NK-92 treated with Interleukin-12 subunit alpha and Interleukin-12 subunit beta, amount 100 ng/mL, for 24 hours (cell line): ENCODE results near the gene PANK4.

ENCODE experiments used
- DNase-seq: peaks from one replicate; lab custom pipeline; 2025; lab: John Stamatoyannopoulos, UW

PANK4 gene

DNA sequence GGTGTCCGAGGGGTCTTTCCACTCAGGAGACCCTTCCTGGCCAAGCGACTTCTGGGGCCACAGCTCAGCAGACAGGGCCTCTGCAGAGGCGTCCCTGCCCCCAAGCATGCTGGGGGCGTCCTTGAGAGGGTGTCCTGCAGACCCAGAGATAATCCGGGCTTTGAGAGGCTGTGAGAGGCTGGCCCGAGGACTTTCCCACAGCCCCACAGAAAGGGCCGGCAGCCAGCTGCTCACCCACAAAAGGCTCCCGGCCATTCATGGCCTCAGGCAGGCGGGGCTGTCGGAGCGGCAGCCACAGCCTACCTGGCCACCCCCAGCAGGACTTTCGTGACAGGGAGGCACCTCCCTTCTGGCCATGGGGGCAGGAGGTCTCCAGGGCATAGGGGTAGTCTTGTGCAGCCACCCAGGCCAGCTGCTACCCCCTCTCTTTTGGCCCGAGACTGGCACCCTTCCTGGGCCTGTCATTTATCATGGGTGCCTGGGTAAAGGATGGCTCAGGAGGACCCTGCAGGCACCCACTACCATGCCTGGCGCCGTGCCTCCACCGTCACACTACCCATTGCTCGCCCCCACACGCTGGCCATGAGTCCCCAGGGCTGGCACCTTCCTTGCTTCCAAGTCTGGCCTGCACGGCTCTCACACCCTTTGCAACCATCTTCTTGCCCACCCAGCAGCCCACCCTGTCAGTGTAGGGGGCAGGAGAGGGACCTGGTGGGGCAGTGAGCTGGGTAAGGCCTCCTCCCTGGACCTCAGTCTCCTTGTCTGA is 18.7 kb upstream of the PANK4 start:
- no peak for DNase-seq

DNA sequence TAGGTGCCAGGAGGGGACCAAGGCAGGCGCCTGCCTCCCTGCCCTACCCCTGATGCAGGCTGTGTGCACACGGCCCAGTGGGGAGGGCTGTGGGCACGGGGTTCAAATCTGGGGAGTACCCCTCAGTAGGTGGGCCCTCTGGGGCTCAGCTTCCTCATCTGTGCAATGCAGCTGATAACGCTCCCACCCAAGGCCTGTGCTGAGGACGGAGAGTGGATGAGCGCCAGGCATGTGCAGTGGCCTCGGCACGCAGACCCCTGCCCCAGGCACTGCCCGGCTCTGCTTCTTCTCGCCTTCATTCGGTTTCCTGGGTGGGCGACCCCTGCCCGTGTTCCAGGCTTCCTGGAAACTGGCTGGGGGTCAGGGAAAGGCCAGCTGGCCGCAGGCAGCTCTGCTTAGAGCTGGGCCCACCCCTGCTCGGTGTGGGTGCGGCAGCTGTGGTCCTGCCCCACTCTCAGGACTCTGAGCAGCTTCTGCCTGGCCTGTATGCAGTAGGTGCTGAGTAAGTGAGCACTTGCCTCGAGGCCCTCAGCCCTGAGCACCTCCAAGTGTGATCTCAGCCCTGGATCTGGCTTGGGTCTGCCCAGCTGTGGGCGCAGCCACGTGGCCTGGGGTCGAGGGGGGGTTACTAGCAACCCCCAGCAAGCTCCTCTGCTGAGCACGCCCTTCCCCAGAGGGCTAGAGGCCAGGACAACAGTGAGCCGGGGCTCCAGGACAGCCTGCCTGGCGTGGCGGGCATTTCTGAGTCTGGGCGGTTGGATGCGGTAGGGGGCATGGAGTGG is 17.9 kb upstream of the PANK4 start:
- DNase-seq, result no peak

DNA sequence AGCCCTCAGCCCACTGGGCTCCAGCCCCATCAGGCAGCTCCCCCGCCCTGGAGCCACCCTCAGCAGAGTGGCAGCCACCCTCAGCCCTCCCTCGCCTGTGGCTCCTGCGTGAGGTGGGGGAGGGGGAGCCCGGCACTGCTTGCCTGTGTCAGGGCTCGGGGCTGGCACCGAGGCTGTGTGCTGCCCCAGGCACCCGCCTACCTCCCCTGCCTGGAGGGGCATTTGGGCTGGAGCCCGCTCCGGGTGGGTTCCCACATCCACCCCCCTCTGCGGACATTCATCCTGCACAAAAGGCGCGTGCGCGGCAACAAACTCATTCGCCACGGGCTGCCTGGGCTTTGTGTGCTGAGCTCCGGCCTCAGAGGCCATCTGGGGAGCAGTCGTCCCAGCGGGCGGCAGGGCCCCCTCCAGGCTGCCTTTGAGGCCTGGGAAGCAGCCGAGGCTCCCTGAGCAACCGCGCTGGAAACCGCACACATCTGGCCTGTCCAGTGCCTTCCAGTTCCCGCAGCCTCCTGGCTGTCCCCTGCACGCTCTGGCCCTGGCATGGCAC is 17.2 kb upstream of the PANK4 start:
- no peak for DNase-seq

DNA sequence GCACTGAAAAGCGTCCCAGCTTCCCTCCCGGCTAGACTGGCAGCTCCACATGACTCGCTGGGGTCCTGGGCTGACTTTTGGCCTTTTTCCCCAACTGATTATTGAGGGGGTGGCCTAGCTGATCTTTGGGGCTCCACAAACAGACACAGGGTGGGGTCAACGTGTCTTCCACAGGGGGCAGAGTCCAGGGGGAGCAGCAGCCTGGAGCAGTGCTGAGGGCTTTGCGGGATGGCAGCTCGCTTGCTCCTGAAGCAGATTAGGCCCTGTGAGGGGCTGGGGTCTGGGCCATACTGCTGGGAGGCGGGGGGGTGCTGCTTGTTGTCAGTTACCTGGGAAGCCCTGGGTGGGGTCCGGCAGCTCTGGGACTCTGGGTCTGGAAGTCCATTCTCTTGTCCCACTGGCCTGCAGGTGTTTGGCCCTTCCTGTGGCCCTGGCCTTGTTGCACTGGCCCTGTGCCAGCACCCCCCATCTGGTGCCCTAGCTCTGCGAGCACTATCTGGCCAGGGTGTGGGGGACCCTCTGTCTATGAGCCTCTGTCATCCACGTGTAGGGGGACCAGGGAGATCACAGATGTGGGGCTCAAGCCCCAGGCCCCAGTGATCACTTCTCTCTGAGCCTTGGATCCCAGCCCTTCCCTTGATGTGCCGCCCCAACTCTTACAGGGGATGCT is 16.0 kb upstream of the PANK4 start:
- no peak for DNase-seq

DNA sequence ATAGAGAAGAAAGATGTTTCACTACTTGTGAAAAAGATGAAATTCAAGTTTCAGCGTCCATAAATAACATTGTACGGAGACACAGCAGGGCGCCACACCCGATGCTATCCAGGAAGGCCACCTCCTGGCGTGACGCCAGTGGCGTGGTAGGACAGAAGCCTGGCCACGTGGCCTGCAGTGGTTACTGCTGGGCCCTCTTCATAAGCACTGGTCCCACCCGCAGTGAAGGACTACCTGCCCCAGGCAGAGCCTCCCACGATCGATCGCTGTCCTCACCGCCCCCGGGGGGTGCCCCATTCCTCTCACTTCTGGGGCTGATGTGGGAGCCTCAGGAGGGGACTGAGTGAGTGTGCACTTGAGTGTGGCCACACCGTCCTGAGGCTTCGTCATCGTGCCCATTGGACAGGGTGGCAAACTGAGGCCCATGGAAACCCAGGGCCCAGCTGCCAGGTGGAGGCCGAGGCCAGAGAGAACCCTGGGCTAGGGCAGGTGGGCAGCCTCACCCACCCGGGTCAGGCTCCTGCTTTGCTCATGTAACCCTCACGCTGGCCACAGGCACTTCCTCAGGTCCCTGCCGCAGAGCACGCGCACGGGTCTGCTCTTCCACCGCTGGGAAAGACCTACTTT is 15.3 kb upstream of the PANK4 start:
- no peak for DNase-seq

DNA sequence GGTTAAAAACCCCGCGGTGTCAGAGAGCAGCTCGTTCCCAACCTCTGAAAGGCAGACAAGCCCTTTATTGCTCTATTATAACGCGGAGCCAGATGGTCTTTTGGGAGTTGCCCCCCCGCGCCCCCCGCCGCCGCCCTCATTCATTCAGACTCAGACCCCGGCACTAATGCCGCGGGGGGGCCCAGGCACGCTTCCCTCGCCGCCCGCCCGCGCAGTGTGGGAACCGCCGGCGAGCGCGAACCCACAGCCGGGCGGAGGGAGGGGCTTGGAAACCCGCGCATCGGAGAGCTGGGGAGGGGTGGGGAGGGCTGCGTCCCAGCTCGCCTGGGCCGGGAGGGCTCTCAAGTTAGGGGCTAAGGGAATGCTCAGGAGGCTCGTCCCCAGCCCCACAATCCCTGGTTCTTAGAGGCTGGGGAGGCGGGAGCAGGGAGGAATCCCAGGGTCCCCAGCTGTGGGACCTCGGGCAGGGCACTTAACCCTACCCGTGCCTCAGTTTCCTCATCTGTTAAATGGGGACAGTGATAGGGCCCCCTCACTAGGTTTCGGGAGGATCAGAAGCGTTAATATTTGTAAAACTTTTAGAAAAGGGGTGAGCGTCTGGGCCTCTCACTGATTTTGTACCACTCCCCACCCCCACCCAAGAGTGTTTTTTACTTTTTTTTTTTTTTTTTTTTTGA is 14.6 kb upstream of the PANK4 start:
- no peak for DNase-seq

DNA sequence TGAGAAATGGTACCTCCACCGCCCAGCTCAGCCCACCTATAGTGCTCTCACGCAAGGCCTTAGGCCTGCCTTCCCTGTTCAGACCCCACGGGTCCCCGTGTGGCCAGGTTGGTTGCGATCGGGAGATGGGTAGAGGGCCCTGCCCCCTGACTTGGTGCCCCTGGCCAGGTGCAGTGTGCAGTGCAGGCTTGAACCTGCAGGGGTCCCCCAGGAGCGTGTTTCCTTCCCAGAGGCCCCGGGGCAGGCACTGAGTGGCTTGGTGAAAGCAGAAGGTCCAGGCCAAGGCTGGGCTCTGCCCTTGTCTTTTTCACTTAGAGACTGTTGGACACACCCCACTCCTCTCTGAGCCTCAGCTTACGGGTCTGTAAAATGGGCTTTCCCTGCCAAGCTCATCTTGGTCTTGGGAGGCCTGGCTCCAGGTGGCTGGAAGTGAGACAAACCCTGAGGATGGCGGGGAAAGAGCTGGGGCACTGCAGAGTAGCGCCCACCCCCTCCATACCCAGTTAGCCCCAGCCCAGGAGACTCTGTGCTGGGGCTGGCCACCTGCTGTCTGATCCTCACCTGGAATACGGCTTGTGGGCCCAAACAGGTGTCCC is 13.0 kb upstream of the PANK4 start:
- no peak for DNase-seq

DNA sequence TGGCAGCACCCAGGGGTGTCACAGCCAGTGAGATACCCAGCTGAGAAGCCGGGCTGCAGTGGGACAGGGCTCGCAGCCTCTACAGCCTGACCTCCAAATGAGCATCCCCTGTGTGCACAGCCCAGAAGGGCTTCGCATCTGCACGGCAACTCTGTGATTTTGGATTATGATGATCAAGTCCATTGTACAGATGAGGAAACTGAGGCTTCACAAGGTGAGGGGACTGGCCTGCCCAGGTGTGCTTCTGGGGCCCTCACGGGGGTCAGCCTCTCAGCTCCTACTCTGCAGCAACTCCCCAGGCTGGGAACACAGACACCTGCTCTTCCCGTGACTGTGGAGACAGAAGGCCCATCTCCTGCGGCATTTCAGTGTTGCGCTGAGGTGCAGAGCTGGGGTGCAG is 12.5 kb upstream of the PANK4 start:
- no peak for DNase-seq

DNA sequence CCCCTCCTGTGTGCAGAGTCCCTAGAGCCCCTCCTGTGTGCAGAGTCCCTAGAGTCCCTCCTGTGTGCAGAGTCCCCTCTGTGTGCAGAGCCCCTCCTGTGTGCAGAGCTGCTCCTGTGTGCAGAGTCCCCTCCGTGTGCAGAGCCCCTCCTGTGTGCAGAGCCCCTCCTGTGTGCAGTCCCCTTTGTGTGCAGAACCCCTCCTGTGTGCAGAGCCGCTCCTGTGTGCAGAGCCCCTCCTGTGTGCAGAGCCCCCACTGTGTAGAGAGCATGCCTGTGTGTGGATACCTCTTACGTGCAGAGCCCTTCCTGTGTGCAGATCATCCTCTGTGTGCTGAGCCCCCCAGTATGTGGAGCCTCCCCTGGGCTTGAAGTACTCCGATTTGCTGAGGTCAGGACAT is 12.0 kb upstream of the PANK4 start:
- no peak for DNase-seq

DNA sequence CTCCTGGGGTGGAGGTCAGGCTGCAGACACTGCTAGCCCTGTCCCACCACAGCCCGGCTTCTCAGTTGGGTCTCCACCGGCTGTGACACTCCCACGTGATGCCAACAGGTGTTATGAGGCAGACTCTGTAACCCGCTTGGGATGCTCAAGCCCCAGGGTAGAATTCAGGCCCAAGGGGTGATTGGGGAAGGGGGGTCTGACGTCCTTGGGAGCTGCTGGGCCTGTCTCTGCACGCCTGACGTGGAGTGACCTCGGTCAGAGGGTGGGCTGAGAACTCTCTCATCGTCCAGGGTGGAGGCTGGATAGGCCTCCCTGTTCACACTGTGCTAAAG is 11.4 kb upstream of the PANK4 start:
- no peak for DNase-seq

DNA sequence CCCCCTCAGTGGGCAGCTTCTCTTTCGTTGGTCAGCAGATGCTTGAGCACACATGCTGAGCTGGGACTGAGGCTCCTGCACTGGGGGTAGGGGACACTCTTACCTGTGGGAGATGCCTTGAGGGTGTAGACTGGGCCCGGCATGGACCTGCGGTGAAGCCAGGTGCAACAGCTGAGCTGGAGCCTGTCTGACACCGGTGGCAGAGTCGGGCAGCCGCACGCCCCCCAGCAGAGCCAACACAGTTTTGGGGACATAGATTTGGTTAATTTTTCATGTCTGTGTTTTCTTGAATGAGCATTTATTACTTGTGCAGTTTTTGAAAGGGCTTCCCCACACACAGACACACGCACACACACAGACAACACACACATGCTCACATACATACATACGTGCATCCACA is 9.6 kb upstream of the PANK4 start:
- no peak for DNase-seq

DNA sequence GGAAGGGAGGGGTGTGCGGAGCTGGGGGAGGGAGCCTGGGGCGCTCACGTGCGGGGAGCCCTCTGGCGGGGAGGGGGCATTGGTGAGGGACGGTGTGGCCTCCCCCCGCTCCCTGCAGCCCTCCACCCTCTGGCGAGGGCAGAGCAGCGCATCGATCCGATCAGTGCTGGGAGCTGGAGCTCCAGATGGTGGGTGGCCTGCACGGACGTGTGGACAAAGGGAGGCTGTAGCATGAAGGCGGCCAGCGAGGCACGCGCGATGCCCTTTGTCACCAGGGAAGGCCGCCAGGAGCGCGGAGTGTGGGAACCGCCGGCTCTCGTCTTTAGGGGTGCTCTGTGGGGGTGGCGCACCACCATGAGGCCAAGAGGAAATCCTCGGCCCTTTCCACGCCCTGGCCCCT is 9.1 kb upstream of the PANK4 start:
- no peak for DNase-seq

DNA sequence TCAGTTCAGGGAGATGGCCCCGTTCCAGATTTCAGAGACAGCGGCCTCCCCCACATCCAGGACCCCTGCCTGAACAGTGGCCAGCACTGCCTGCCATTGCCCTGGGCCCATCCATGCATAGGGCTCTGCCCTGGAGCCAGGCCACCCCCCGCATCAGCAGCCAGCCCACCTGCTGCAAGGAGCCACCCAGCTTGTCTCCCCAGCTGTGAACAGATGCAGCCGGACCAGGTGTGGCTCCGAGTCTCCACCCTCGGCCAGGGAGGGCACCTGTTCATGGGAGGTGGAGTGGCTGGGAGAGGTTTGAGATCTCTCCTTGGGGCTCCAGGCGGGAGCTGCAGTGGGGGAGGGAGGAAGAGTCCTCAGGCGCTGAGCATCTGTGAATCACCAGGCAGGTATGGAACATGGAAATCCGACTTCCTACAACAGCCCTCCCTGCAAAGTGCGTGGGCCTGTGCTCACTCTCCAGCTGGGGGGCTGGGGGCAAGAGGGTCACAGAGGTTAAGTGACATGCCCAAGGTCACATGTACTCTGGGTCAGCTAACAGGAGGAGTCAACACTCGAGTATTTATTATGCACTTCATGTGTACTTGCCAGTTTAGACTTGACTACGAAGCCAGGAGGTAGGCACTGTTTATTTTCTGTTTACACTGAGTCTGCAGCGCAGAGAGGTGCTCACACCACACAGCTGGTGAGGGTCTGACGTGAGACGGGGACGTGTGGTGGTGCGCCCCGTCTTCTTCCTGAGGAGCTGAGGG is 8.5 kb upstream of the PANK4 start:
- no peak for DNase-seq

DNA sequence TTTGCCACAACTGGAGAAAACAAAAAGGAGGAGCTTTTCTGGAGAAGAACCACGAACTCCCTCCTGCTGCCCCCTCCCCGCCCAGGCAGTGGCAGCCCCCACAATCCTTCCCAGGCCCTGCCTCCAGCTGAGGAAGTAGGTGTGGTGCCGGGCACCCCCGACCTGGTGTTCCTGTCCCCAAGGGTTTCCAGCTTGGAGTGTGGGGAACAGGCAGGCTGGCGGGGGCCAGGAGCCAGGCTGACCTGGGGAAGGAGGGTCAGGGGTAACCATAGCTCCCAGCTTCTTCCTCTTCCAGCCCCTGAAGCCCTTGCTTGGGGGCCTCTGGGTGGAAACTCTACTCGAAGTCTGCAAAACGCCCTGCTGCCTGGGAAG is 7.9 kb upstream of the PANK4 start:
- DNase-seq, result no peak

DNA sequence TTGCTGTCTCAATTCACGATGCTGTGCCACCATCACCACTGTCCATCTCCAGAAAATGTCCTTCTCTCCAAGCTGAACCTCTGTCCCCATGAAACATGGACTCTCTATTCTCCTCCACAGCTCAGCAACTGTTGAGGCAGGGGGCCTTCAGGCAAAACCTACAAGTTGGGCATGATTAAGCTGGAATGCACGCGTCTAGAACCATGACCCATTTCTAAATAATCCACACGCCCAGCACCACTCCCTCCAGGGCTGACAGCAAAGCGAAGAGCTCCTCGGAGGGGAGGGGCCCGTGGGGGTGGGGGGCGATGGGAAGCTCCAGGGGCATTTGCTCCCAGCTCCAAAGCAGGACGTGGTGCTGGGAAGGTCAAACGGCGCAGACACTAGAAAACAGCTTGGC is 7.0 kb upstream of the PANK4 start:
- DNase-seq, result no peak

DNA sequence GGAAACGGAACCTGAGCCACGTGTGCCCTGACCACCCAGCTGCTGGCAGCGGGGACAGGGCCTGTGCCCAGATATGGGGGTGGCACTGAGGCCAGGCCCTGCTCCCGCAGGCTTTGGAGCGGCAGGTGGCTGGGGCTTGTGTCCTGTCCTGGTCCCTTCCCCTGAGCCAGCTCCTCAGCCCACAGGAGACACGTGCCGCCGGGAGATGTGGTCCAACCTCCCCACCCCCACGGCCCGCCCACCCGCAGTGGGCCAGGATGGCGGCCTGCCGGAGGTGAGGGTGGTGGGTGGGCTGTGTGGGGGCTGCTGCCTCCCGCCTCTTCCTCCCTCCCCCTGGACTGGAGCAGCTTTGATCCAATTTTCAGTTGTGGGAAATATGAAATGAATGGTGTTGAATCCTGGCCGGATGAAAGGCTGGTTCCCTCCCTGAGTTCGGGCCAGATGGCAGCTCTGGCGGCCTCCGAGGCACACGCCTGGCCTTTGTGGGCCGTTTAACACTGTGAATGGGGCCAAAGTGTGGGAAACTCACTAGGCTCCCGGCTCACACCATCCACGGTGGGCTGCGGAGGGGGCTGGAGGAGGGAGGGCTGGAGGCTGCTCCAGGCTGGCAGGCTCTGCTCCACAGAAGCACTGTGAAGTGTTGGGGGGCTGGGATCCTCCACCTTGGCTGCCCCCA is 6.2 kb upstream of the PANK4 start:
- no peak for DNase-seq

DNA sequence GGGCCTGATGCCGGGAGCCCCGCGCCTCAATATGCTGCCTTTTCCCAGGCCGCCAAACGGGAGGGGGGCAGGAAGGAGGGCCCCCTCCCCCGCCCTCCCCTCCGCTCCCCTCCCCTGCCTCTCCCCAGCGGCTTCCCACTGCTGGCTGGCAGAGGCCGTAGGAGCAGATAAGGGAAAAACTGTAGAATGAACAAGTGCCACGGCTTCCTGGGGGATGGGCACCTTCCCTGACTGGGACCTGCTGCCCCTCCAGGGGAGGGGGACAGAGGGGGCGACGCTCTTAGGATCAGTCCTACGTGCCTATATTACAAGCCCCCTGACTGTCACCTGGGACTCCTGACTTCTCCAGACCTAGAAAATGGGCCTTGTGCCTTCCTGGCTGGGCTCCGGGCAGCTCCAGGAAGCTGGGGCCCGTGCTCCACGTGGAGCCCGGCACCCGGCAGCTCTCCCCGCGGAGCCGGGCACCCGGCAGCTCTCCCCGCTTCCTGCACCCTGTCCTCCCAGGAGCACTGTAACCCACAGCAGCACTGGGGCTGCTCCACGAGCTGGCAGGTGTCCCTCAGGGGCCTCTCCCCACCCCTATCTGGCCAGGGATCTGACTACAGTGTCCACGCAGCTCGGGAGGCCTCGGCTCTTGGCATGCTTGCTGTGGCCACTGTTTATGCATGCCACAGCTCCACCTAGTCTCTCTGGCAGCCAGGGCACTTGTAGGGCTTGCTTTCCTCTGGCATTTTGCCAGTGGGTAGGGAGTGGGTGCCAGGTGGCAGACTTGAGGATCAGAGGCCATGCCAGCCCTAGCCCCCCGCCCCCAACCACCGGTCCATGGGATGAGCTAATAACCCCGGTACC is 4.3 kb upstream of the PANK4 start:
- no peak for DNase-seq

DNA sequence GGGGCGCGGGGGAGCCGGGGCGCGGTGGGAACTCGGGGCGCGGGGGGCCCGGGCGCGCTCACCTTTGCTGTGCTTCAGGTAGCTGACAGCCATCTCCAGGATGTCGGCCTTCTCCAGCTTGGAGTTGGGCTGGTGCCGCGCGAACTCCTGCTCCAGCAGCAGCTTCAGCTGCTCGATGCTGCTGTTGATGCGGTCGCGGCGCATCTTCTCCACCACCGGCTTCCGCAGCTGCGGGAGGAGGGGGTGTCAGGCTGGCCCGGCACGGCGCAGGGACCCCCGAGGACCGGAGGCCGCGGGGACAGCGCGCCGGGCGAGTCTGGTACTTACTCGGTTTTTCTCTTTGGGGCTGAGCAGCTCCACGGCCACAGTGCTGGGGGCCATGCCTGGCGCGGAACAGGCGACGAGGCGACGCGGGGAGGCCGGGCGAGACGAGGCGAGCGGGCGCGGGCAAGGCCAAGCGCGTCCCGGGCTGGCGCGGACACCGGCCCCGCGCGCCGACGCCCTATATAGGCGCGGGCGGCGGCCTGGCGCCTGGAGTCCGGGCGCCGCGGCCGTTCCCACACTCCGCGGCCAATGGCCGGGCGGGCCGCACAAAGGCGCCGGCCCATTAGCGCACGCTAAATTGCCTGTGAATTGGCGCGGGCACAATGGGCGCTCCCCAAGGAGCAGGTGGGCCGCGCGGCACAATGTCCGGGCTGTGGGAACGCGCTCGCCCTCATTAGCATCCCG is 3.6 kb upstream of the PANK4 start, which contains the start of gene HES5:
Gene HES5 (minus strand): TSS at position 480 of the 729 bp plus-strand sequence. CDS start 99 bp downstream, at position 381.
- DNase-seq, result no peak
